ENCODE data around the gene SPATA13.

The SPATA13 gene

DNA sequence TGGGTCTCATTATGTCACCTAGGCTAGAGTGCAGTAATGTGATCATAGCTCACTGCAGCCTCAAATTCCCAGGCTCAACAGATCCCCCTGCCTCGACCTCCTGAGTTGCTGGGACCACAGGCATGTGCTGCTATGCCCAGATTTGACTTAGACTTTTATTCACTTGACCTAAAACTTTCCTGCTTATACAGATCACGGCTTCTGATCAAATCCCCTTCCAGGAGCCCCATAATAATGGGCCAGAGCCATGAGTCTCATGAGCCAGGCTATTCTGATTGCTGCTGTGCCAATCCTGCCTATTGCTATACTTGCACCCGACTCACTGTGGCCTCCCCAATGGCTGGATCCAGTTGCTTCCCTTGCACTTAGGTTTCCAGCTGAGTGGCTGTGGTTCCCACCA, 190.9 kb downstream of the SPATA13 start:
- in situ Hi-C loops (cut with HindIII; ENCODE audit: low pct_ligation_motif_present, low sequenced_read_pairs): no loop called here
- Histone ChIP-seq H3K4me3 (ENCODE audit: low read depth, low read length) (no peak overlapping the region), H3K36me3 (replicated peaks) (no peaks in the 10 kb centered on the region), H3K27me3 (replicated peaks) (no peaks in the 10 kb centered on the region), H3K27ac (no peak overlapping the region)
- no peak for TF ChIP-seq CTCF (IDR thresholded peaks at IDR 0.05; ENCODE audit: low read depth, low read length, missing control alignments)
- DNase-seq: no peak

- H3K27me3 ChIP-seq (replicated peaks): no peaks in the 10 kb centered on the region
- no peak for DNase-seq
- no peak overlapping the region for H3K4me3 ChIP-seq (ENCODE audit: low read depth, low read length)
- no peaks in the 10 kb centered on the region for H3K36me3 ChIP-seq (replicated peaks)
- TF ChIP-seq CTCF (IDR thresholded peaks at IDR 0.05; ENCODE audit: low read depth, low read length, missing control alignments): no peak
- H3K27ac ChIP-seq: no peak overlapping the region
- in situ Hi-C loops (cut with HindIII; ENCODE audit: low pct_ligation_motif_present, low sequenced_read_pairs): no loop called here
Observed at GRCh38 chr13:24353736-24354135, 193.2 kb downstream of the SPATA13 start.

DNA sequence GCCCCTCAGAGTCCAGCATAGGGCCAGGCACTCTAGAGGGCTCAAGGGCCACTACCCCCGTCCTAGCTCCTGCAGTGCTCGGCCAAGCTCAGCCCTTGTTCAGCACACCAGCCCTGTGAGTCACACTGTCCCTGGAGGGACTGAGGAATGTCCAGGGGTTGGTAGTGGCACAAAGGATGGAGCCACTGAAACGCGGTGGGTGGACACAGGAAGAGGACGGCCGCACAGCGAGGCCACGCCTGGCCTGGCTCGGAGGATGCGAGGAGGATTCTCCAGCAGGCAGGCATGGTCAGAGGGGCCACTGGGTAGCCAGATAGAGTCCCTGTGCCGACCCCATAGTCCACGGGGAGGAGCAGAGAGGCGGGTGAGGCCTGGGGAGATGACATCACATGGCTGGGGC, 194.6 kb downstream of the SPATA13 start:
- Histone ChIP-seq H3K27ac (no peak overlapping the region), H3K27me3 (replicated peaks) (no peaks in the 10 kb centered on the region), H3K4me3 (ENCODE audit: low read depth, low read length) (no peak overlapping the region), H3K36me3 (replicated peaks) (no peaks in the 10 kb centered on the region)
- in situ Hi-C loops (cut with HindIII; ENCODE audit: low pct_ligation_motif_present, low sequenced_read_pairs): no loop called here
- no peak for DNase-seq
- TF ChIP-seq CTCF (IDR thresholded peaks at IDR 0.05; ENCODE audit: low read depth, low read length, missing control alignments): no peak

DNA sequence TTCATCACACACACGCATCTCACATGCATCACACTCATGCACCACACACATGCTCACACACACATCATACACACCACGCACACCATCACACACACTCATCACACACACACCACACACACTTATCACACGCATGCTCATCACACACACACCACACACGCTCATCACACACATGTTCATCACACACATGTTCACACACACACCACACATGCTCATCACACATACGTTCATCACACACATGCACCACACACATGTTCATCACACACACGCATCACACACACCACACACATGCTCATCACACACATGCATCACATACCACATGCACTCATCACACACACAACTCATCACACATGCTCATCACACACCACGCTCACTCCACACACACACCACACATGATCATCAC, 195.8 kb downstream of the SPATA13 start:
- TF ChIP-seq CTCF (IDR thresholded peaks at IDR 0.05; ENCODE audit: low read depth, low read length, missing control alignments): no peak
- H3K27ac ChIP-seq: no peak overlapping the region
- in situ Hi-C loops (cut with HindIII; ENCODE audit: low pct_ligation_motif_present, low sequenced_read_pairs): no loop called here
- no peaks in the 10 kb centered on the region for H3K36me3 ChIP-seq (replicated peaks)
- H3K4me3 ChIP-seq (ENCODE audit: low read depth, low read length): no peak overlapping the region
- no peaks in the 10 kb centered on the region for H3K27me3 ChIP-seq (replicated peaks)
- no peak for DNase-seq
